Fibroblast of villous mesenchyme (primary cell): ENCODE results near the gene SFXN5. TPM values are rescaled to one million over a fixed set of nuclear protein-coding genes. Genes with fewer than 3 reads are reported as not detected.

Experiments
- DNase-seq: peaks from one replicate; pipeline ENCODE4 v3.0.0-alpha.2; 2010; ENCODE audit warnings: low read depth
- H3K4me3 ChIP-seq: 2 replicates; pipeline ENCODE4 v1.5.1; 2011; ENCODE audit warnings: low read depth, mild to moderate bottlenecking, low read length
- total RNA-seq: library from RNA; depleted of rRNA; stranded (reverse); fragments of >200 nt; gene quantifications from 2 replicates; pipeline ENCODE4 v1.2.3, GENCODE V29; 2012
- TF ChIP-seq, protein P1 (sequence below): IDR thresholded peaks from 2 replicates; pipeline ENCODE4 v1.5.1; 2012; ENCODE audit warnings: low read depth, mild to moderate bottlenecking, low read length; ENCODE audit not compliant: insufficient read depth

Gene SFXN5
- total RNA-seq, 1 donor, result 12.1 TPM

DNA sequence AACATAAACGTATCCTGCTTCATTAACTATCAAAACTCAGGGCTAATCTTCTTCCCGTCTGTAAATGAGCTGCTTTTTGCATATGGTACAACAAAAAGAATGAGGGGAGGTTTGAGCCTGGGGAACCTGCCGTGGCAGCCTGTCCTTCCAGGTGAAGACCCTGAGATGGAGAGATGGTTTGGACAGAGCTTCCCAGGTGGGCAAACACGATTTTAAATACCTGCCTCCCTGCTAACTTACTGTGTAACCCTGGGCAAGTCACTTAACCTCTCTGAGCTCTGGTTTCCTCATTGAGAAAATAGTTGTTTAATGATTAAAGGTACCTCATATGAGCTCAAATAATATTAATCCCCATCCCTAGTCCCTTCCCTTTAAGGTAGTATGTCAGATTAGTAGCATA is 145.1 kb downstream of the SFXN5 start:
- no peak for DNase-seq
- no peak overlapping the region for H3K4me3 ChIP-seq
- TF ChIP-seq, protein P1, sequence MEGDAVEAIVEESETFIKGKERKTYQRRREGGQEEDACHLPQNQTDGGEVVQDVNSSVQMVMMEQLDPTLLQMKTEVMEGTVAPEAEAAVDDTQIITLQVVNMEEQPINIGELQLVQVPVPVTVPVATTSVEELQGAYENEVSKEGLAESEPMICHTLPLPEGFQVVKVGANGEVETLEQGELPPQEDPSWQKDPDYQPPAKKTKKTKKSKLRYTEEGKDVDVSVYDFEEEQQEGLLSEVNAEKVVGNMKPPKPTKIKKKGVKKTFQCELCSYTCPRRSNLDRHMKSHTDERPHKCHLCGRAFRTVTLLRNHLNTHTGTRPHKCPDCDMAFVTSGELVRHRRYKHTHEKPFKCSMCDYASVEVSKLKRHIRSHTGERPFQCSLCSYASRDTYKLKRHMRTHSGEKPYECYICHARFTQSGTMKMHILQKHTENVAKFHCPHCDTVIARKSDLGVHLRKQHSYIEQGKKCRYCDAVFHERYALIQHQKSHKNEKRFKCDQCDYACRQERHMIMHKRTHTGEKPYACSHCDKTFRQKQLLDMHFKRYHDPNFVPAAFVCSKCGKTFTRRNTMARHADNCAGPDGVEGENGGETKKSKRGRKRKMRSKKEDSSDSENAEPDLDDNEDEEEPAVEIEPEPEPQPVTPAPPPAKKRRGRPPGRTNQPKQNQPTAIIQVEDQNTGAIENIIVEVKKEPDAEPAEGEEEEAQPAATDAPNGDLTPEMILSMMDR, result no peak

- TF ChIP-seq, protein P1, result no peak
- H3K4me3 ChIP-seq, result no peak overlapping the region
- no peak for DNase-seq
Measured at GRCh38 chr2:72925328-72925943, 146.1 kb downstream of the SFXN5 start.

DNA sequence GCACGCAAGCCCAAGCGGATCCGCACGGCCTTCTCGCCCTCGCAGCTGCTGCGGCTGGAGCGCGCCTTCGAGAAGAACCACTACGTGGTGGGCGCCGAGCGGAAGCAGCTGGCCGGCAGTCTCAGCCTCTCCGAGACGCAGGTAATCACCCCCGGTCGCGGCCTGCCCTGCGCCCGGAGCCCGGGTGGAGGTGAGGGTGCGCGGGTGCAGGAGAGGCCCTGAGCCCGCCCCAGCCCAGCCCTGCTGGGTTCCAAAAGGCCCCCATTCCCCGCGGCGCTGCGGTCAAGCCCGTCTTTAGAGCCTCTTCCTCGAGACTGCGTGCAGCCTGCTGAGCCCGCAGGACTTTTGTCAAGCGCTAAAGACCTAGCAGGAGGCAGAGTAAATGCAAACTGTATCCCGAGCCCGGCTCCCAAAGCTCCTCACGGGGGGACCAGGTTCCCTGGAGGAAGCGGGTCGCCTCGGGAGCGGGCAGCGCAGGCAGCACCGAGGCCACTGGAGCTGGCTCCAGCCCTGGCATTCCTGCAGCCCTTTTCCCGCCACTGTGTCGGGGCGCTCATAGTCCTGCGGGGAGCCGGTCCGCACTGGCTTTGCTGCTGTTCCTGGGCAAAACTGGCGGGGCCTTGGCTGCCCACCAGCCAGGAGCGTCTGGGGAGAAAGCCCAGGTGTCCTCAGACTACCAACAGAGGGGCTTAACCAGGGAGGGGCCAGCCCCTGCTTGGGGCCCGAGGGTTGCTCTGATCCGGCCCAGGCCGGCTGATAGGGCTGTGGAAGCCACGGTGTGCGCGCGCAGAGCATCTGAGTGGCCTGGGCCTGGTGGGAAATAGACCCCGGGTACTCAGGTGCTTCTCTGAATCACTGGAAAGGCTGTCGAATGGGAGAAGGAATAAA is 146.9 kb downstream of the SFXN5 start:
- no peak for DNase-seq

GRCh38 chr2:72923833-72924352 is 147.6 kb downstream of the SFXN5 start:
- no peak overlapping the region for H3K4me3 ChIP-seq
- no peak for DNase-seq
- TF ChIP-seq, protein P1, result no peak

More for the DNA sequence above, 146.9 kb downstream of the SFXN5 start:
- H3K4me3 ChIP-seq, result no peak overlapping the region
- TF ChIP-seq, protein P1, result no peak

GRCh38 chr2:72921853-72922252 is 149.7 kb downstream of the SFXN5 start:
- H3K4me3 ChIP-seq, result no peak overlapping the region
- TF ChIP-seq, protein P1, result no peak
- no peak for DNase-seq

GRCh38 chr2:72921088-72921851 is 150.2 kb downstream of the SFXN5 start:
- DNase-seq, result no peak
- TF ChIP-seq, protein P1, result no peak
- H3K4me3 ChIP-seq, result no peak overlapping the region
